Measurements from ENCODE around the gene ARRB1.

- TF ChIP-seq, protein P1, sequence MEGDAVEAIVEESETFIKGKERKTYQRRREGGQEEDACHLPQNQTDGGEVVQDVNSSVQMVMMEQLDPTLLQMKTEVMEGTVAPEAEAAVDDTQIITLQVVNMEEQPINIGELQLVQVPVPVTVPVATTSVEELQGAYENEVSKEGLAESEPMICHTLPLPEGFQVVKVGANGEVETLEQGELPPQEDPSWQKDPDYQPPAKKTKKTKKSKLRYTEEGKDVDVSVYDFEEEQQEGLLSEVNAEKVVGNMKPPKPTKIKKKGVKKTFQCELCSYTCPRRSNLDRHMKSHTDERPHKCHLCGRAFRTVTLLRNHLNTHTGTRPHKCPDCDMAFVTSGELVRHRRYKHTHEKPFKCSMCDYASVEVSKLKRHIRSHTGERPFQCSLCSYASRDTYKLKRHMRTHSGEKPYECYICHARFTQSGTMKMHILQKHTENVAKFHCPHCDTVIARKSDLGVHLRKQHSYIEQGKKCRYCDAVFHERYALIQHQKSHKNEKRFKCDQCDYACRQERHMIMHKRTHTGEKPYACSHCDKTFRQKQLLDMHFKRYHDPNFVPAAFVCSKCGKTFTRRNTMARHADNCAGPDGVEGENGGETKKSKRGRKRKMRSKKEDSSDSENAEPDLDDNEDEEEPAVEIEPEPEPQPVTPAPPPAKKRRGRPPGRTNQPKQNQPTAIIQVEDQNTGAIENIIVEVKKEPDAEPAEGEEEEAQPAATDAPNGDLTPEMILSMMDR (IDR thresholded peaks at IDR 0.05; ENCODE audit: low read length) = no peak
- no peak for TF ChIP-seq EZH2 (optimal IDR thresholded peaks at IDR 0.05; ENCODE audit: low read depth, low read length)
These were observed 44.4 kb downstream of the ARRB1 start for GRCh38 chr11:75307058-75307457.
